ENCODE results near the gene SNX32. TPM values are rescaled to one million over a fixed set of nuclear protein-coding genes. Genes with fewer than 3 reads are reported as not detected.
"Not testable (repeated sequence)": the region's sequence is repeated elsewhere in the genome, so short reads cannot be mapped to it uniquely, and the experiment has no call there.

The SNX32 gene
- total and polyA plus RNA-seq, 7 experiments from 2014 or later: 0.38 to 2.0 (median 0.92) TPM

DNA sequence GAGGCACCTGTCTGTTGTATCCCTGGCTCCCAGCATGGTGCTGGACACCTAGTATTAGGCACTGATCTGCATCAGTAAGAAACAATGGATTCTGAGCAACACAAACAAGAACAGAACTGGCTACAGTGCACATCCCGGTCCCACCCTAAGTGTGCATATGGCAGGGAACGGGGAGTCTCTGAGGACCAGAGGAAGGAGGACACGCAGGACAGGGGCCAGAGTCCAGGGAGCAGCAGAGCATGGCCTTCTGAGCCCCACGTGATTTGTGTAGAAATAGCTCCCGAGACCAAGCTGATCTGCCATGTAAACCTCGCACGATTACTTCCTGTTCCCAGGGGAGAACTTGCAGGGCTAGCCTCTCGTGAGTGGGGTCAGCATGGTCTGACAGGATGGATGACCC, 12.7 kb upstream of the SNX32 start:
- peaks cover 6 to 18% (median 15%) of the 10 kb centered on the region in 7 donors for H3K4me1 Mint-ChIP-seq
- H3K9me3 ChIP-seq (ENCODE audit: control insufficient read depth in 2 of 3, low read length in 3 of 3): no peaks in the 10 kb centered on the region
- H3K27ac ChIP-seq (ENCODE audit: low read depth, low read length): no peak overlapping the region
- no peak overlapping the region for H3K27ac Mint-ChIP-seq
- H3K36me3 Mint-ChIP-seq: peaks cover 0 to 5% (median 0%) of the 10 kb centered on the region in 5 donors
- H3K4me1 ChIP-seq (ENCODE audit: control insufficient read depth in 2 of 2, insufficient read depth in 2 of 2, low read length in 2 of 2): peaks cover 7% of the 10 kb centered on the region in 2 donors
- DNase-seq: no peak
- no peaks in the 10 kb centered on the region for H3K9me3 Mint-ChIP-seq
- no peaks in the 10 kb centered on the region for H3K36me3 ChIP-seq (ENCODE audit: control insufficient read depth in 2 of 3, insufficient read depth in 3 of 3, low read length in 3 of 3)
- CTCF ChIA-PET: no interaction called here
- no peaks in the 10 kb centered on the region for H3K27me3 ChIP-seq (ENCODE audit: control insufficient read depth in 2 of 2, insufficient read depth in 2 of 2, low read length in 2 of 2)
- ATAC-seq: no peak
- H3K27me3 Mint-ChIP-seq: peaks cover 0 to 4% (median 0%) of the 10 kb centered on the region in 5 donors
- POLR2A ChIA-PET: no interaction called here
- intact Hi-C loops (cut with micrococcal nuclease): no loop called here
- H3K4me3 Mint-ChIP-seq: no peak overlapping the region
- H3K4me3 ChIP-seq (ENCODE audit: low read length): no peak overlapping the region

DNA sequence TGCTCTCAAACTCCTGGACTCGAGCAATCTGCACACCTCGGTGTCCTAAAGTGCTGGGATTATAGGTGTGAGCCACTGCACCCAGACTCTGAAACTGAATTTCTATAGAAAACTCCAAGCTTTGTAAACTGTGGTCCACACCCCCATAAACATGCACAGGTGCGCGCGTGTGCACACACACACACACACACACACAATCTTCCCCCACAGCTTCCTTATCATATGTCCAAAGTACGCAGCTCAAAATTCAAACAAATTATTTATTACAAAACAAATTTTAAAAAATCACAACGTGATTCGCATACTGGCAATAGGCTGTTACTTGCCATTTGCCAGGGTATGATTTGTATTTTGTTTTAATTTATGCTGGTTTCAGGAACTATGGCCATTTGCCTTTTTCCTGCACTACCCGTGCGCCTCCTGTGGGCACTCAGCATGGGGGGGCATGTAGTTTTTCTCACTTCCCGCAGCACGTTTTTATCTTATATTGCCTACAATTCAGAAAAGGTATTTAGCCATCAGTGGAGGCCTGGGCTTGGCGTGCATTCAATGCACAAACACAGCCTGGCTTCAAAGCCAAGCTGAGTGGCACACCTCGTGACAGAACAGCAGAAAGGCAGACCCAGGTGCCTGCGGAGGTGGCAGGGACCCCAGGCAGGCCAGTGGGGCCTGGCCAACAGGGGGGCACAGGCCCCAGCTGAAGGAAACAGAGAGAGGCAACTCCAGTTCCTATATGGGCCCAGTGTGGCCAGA, 10.8 kb upstream of the SNX32 start:
- Mint-ChIP-seq H3K36me3 (no peaks in the 10 kb centered on the region), H3K4me1 (peaks cover 0 to 10% (median 0%) of the 10 kb centered on the region in 7 donors), H3K4me3 (no peak overlapping the region), H3K27ac (no peak overlapping the region), H3K27me3 (peaks cover 0 to 4% (median 0%) of the 10 kb centered on the region in 5 donors), H3K9me3 (no peaks in the 10 kb centered on the region)
- Histone ChIP-seq H3K36me3 (ENCODE audit: control insufficient read depth in 2 of 3, insufficient read depth in 3 of 3, low read length in 3 of 3) (no peaks in the 10 kb centered on the region), H3K9me3 (ENCODE audit: control insufficient read depth in 2 of 3, low read length in 3 of 3) (no peaks in the 10 kb centered on the region), H3K4me1 (ENCODE audit: control insufficient read depth in 2 of 2, insufficient read depth in 2 of 2, low read length in 2 of 2) (no peaks in the 10 kb centered on the region), H3K4me3 (ENCODE audit: low read length) (no peak overlapping the region), H3K27ac (ENCODE audit: low read depth, low read length) (no peak overlapping the region), H3K27me3 (ENCODE audit: control insufficient read depth in 2 of 2, insufficient read depth in 2 of 2, low read length in 2 of 2) (no peaks in the 10 kb centered on the region)
- ATAC-seq (no peak), DNase-seq (no peak)
- intact Hi-C loops (cut with micrococcal nuclease): no loop called here
- ChIA-PET CTCF (interaction anchor here (0.9 to 1.0 kb wide), 2 partner anchors 43 to 112 kb away, joined by 3 read pairs; no protein-coding TSS in a partner anchor), POLR2A (interaction anchor here (0.7 kb wide), 1 partner anchor 11 kb away, joined by 3 read pairs; no protein-coding TSS in a partner anchor)

DNA sequence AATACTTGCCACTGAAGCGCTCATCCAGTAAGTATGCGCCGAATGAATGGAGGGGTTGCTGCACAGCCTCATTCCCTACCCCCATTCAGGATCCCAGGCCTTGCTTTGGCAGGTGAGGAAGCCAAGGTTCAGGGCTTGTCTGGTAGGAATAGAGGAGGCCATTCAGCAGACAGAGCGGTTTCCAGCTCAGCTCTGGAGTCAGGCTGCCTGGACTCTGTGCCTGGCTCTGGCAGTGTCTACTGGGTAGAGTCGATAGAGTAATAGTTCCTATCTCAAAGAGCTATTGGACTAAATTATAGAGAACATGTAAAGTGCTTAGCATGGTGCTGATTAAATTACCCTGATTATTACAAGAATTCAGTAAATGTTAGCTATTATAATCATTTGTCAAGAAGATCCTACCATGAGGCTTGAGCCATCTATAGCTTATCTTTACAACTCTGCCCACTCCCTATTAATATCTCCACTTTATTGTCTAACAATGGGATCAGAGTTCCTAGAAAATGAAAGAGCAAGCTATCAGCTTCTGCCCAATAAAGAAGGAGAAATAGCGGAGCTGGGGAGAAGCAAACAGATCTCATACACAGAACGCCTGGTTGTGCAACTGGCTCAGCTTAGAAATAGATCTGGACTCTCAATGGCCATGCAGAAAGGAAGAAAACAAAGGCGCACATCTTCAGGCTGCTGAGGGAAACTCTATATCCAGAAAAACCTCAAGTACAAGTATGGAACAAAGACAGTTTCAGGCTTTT, 6.6 kb upstream of the SNX32 start:
- intact Hi-C loops (cut with micrococcal nuclease): no loop called here
- POLR2A ChIA-PET: interaction anchor here (0.5 to 1.1 kb wide), 3 partner anchors 9 to 102 kb away, joined by 3 read pairs; no protein-coding TSS in a partner anchor
- no peak for ATAC-seq

GRCh38 chr11:65829459-65829858, 4.3 kb upstream of the SNX32 start:
- no peak overlapping the region for H3K4me3 Mint-ChIP-seq
- H3K4me1 Mint-ChIP-seq: peaks cover 7 to 24% (median 7%) of the 10 kb centered on the region in 7 donors
- H3K9me3 ChIP-seq (ENCODE audit: control insufficient read depth in 2 of 3, low read length in 3 of 3): no peaks in the 10 kb centered on the region
- H3K4me1 ChIP-seq (ENCODE audit: control insufficient read depth in 2 of 2, insufficient read depth in 2 of 2, low read length in 2 of 2): peaks cover 8 to 11% of the 10 kb centered on the region in 2 donors
- H3K27ac ChIP-seq (ENCODE audit: low read depth, low read length): no peak overlapping the region
- H3K9me3 Mint-ChIP-seq: no peaks in the 10 kb centered on the region
- intact Hi-C loops (cut with micrococcal nuclease): no loop called here
- POLR2A ChIA-PET: interaction anchor here (0.9 kb wide), 1 partner anchor 517 kb away, joined by 3 read pairs; no protein-coding TSS in a partner anchor
- peaks cover 0 to 5% (median 0%) of the 10 kb centered on the region in 5 donors for H3K36me3 Mint-ChIP-seq
- no peaks in the 10 kb centered on the region for H3K36me3 ChIP-seq (ENCODE audit: control insufficient read depth in 2 of 3, insufficient read depth in 3 of 3, low read length in 3 of 3)
- ATAC-seq (no peak), DNase-seq (no peak)
- H3K27ac Mint-ChIP-seq: no peak overlapping the region
- peaks cover 0 to 21% (median 0%) of the 10 kb centered on the region in 5 donors for H3K27me3 Mint-ChIP-seq
- H3K27me3 ChIP-seq (ENCODE audit: control insufficient read depth in 2 of 2, insufficient read depth in 2 of 2, low read length in 2 of 2): no peaks in the 10 kb centered on the region
- CTCF ChIA-PET: interaction anchor here (0.6 to 0.7 kb wide), 2 partner anchors 47 to 58 kb away, joined by 3 to 6 read pairs; no protein-coding TSS in a partner anchor
- no peak overlapping the region for H3K4me3 ChIP-seq (ENCODE audit: low read length)

More for the DNA sequence above, 6.6 kb upstream of the SNX32 start:
- H3K27me3 Mint-ChIP-seq: peaks cover 0 to 12% (median 0%) of the 10 kb centered on the region in 5 donors
- no peak overlapping the region for H3K27ac ChIP-seq (ENCODE audit: low read depth, low read length)
- no peaks in the 10 kb centered on the region for H3K4me1 ChIP-seq (ENCODE audit: control insufficient read depth in 2 of 2, insufficient read depth in 2 of 2, low read length in 2 of 2)
- DNase-seq: no peak
- H3K4me3 Mint-ChIP-seq: no peak overlapping the region
- no peak overlapping the region for H3K27ac Mint-ChIP-seq
- no peak overlapping the region for H3K4me3 ChIP-seq (ENCODE audit: low read length)
- no peaks in the 10 kb centered on the region for H3K9me3 Mint-ChIP-seq
- H3K36me3 Mint-ChIP-seq: no peaks in the 10 kb centered on the region
- no peaks in the 10 kb centered on the region for H3K36me3 ChIP-seq (ENCODE audit: control insufficient read depth in 2 of 3, insufficient read depth in 3 of 3, low read length in 3 of 3)
- H3K9me3 ChIP-seq (ENCODE audit: control insufficient read depth in 2 of 3, low read length in 3 of 3): no peaks in the 10 kb centered on the region
- H3K27me3 ChIP-seq (ENCODE audit: control insufficient read depth in 2 of 2, insufficient read depth in 2 of 2, low read length in 2 of 2): no peaks in the 10 kb centered on the region
- peaks cover 0 to 19% (median 0%) of the 10 kb centered on the region in 7 donors for H3K4me1 Mint-ChIP-seq
- CTCF ChIA-PET: interaction anchor here (0.5 to 1.8 kb wide), 4 partner anchors 16 to 115 kb away, joined by 3 to 6 read pairs (median 5); partner anchors contain the start of gene KAT5

DNA sequence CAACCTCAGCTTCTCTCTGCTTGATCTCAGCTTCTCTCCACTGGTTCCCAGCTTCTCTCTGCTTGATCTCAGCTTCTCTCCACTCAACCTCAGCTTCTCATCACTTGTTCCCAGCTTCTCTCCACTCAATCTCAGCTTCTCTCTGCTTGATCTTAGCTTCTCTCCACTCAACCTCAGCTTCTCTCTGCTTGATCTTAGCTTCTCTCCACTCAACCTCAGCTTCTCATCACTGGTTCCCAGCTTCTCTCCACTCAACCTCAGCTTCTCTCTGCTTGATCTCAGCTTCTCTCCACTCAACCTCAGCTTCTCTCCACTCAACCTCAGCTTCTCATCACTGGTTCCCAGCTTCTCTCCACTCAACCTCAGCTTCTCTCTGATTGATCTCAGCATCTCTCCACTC, 1.5 kb upstream of the SNX32 start:
- intact Hi-C loops (cut with micrococcal nuclease): loop anchor here (2.0 to 5.0 kb wide), 2 partner anchors 27 to 180 kb away; partner anchors contain the start of gene CFL1 (in 1 of the 2)
- H3K4me3 ChIP-seq (ENCODE audit: low read length); DNase-seq; ATAC-seq; H3K36me3 Mint-ChIP-seq; H3K27me3 ChIP-seq (ENCODE audit: control insufficient read depth in 2 of 2, insufficient read depth in 2 of 2, low read length in 2 of 2); H3K27ac ChIP-seq (ENCODE audit: low read depth, low read length); H3K36me3 ChIP-seq (ENCODE audit: control insufficient read depth in 2 of 3, insufficient read depth in 3 of 3, low read length in 3 of 3); H3K9me3 Mint-ChIP-seq; H3K9me3 ChIP-seq (ENCODE audit: control insufficient read depth in 2 of 3, low read length in 3 of 3): not testable (repeated sequence)
- peaks cover 0 to 21% (median 0%) of the 10 kb centered on the region in 5 donors for H3K27me3 Mint-ChIP-seq
- H3K4me3 Mint-ChIP-seq: peak overlapping the region in 6 of 10 donors; percentile 3 to 40 (median 20)
- CTCF ChIA-PET: interaction anchor here (0.7 to 2.6 kb wide), 8 partner anchors 10 to 239 kb away, joined by 3 to 11 read pairs (median 4); no protein-coding TSS in a partner anchor
- peak overlapping the region in 3 of 9 donors; percentile 1 to 5 (median 2) for H3K27ac Mint-ChIP-seq
- H3K4me1 Mint-ChIP-seq: peaks cover 7 to 24% (median 7%) of the 10 kb centered on the region in 7 donors
- peaks cover 10 to 13% of the 10 kb centered on the region in 2 donors for H3K4me1 ChIP-seq (ENCODE audit: control insufficient read depth in 2 of 2, insufficient read depth in 2 of 2, low read length in 2 of 2)
- POLR2A ChIA-PET: interaction anchor here (0.7 to 2.1 kb wide), 7 partner anchors 13 to 788 kb away, joined by 3 to 15 read pairs (median 4); partner anchors contain the start of gene CCDC85B

- Mint-ChIP-seq H3K4me1 (peaks cover 7 to 17% (median 7%) of the 10 kb centered on the region in 7 donors), H3K9me3 (no peaks in the 10 kb centered on the region), H3K36me3 (peaks cover 0 to 5% (median 0%) of the 10 kb centered on the region in 5 donors), H3K4me3 (no peak overlapping the region), H3K27me3 (peaks cover 0 to 21% (median 0%) of the 10 kb centered on the region in 5 donors), H3K27ac (no peak overlapping the region)
- Histone ChIP-seq H3K27me3 (ENCODE audit: control insufficient read depth in 2 of 2, insufficient read depth in 2 of 2, low read length in 2 of 2) (no peaks in the 10 kb centered on the region), H3K36me3 (ENCODE audit: control insufficient read depth in 2 of 3, insufficient read depth in 3 of 3, low read length in 3 of 3) (no peaks in the 10 kb centered on the region), H3K9me3 (ENCODE audit: control insufficient read depth in 2 of 3, low read length in 3 of 3) (no peaks in the 10 kb centered on the region), H3K4me1 (ENCODE audit: control insufficient read depth in 2 of 2, insufficient read depth in 2 of 2, low read length in 2 of 2) (peaks cover 10 to 13% of the 10 kb centered on the region in 2 donors), H3K27ac (ENCODE audit: low read depth, low read length) (peak overlapping the region; percentile 78), H3K4me3 (ENCODE audit: low read length) (peak overlapping the region; percentile 91)
- DNase-seq (peak in 1 of 9 donors; percentile 10), ATAC-seq (no peak)
- ChIA-PET POLR2A (interaction anchor here (0.8 to 2.1 kb wide), 6 partner anchors 11 to 335 kb away, joined by 3 to 15 read pairs (median 4); partner anchors contain the start of genes C11orf68, CFL1, MALAT1 and MUS81), CTCF (interaction anchor here (1.0 to 2.6 kb wide), 3 partner anchors 17 to 51 kb away, joined by 3 to 11 read pairs (median 6); no protein-coding TSS in a partner anchor)
- intact Hi-C loops (cut with micrococcal nuclease): loop anchor here in 1 of 2 donors (5.0 kb wide), 1 partner anchor 182 kb away; no protein-coding TSS in a partner anchor
Measured at GRCh38 chr11:65834202-65834601, 439 bp downstream of the SNX32 start.

Measured in naive thymus-derived CD4-positive, alpha-beta T cell (primary cell).